ENCODE measurements around the gene UBE2A. TPM values are rescaled to one million over a fixed set of nuclear protein-coding genes. Genes with fewer than 3 reads are reported as not detected.

Gene UBE2A
- total RNA-seq, 6 donors from 2014 or later, result 15.0 to 48.6 (median 40.8) TPM

DNA sequence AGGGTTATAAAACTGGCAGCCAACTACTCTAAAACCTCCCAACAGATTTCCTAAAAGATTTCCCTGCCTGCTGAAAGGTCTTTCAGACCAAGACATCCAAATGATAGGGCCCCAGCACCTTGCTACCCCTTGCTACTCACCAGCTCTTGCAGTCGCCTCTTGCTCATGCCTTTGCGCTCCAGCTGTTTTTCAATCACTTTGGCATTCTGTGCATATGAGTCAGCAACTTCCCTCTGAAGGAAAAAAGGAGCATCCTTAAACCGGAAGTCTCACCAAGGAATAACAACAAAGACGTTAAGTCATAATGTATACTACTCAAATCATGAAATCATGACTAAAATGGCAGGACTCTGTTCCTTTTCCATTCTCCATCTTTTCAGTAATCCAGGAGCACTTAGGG, 33.2 kb upstream of the UBE2A start:
- ATAC-seq (ENCODE audit: low FRiP score in 2 of 2) (no peak), DNase-seq (no peak)
- Histone ChIP-seq H3K36me3 (peaks cover 0 to 5% (median 0%) of the 10 kb centered on the region in 4 donors), H3K27ac (no peak overlapping the region), H3K4me3 (no peak overlapping the region), H3K27me3 (no peaks in the 10 kb centered on the region), H3K9me3 (no peaks in the 10 kb centered on the region), H3K4me1 (no peaks in the 10 kb centered on the region)
- TF ChIP-seq POLR2A (IDR thresholded peaks at IDR 0.05) (no peak), POLR2AphosphoS5 (IDR thresholded peaks at IDR 0.05) (no peak), EP300 (IDR thresholded peaks at IDR 0.05) (no peak)
- TF ChIP-seq, protein P1, sequence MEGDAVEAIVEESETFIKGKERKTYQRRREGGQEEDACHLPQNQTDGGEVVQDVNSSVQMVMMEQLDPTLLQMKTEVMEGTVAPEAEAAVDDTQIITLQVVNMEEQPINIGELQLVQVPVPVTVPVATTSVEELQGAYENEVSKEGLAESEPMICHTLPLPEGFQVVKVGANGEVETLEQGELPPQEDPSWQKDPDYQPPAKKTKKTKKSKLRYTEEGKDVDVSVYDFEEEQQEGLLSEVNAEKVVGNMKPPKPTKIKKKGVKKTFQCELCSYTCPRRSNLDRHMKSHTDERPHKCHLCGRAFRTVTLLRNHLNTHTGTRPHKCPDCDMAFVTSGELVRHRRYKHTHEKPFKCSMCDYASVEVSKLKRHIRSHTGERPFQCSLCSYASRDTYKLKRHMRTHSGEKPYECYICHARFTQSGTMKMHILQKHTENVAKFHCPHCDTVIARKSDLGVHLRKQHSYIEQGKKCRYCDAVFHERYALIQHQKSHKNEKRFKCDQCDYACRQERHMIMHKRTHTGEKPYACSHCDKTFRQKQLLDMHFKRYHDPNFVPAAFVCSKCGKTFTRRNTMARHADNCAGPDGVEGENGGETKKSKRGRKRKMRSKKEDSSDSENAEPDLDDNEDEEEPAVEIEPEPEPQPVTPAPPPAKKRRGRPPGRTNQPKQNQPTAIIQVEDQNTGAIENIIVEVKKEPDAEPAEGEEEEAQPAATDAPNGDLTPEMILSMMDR (IDR thresholded peaks at IDR 0.05), result no peak
- 77 to 83% methylated on average over 4 of the region's 4 CpGs for WGBS, 2 donors

DNA sequence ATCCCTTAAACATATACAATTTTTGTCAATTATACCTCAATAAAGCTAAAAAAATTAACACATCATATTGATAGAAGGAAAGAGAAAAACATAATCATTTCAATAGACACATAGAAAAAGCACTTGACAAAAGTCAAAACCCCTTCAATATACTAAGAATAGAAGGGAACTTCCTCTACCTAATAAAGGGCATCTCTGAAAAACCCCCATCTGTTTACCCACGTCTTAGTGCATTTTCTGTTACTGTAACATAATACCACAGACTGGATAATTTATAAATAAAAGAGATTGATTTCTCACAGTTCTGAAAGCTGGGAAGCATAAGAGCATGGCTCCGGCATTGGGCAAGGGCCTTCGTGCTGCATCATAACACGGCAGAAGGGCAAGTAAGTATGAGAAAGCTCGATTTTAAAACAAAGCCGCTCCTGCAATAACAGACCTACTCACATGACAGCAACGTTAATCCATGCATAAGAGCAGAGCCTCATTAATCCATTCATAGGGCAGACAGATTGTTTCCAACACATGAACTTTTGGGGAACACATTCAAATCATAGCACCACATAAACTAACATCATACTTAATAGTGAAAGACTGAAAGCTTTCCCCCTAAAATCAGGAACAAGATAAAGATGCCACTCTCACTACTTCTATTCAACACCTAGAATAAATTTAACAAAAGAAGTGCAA, 24.9 kb upstream of the UBE2A start:
- DNase-seq (no peak), ATAC-seq (ENCODE audit: low FRiP score in 2 of 2) (no peak)
- H3K36me3 ChIP-seq, result no peaks in the 10 kb centered on the region
- H3K9me3 ChIP-seq, result no peaks in the 10 kb centered on the region
- no peak for TF ChIP-seq POLR2A (IDR thresholded peaks at IDR 0.05)
- TF ChIP-seq, protein P1 (IDR thresholded peaks at IDR 0.05), result no peak
- TF ChIP-seq POLR2AphosphoS5 (IDR thresholded peaks at IDR 0.05), result no peak
- no peak for TF ChIP-seq EP300 (IDR thresholded peaks at IDR 0.05)
- H3K4me1 ChIP-seq, result no peaks in the 10 kb centered on the region
- no peak overlapping the region for H3K27ac ChIP-seq
- H3K27me3 ChIP-seq, result no peaks in the 10 kb centered on the region
- no peak overlapping the region for H3K4me3 ChIP-seq
- WGBS, 2 donors, result 61 to 77% methylated on average over 6 to 7 of the region's 7 CpGs

DNA sequence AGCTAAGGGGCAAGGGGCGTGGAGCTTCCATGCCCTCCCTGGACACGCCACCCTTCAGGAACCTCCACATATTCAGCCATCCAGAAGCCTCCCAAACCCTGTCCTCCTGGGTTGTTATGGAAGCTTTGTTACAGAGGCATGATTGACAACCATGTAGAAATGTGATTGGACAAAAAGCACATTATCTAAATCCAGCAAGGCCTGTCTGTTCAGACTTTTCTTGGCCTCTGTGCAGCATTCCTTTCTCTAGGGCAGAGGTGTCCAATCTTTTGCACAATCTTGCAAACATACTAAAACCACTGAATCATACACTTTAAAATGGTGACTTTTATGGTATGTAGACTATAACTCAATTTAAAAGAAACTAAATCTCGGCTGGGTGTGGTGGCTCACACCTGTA, 21.9 kb upstream of the UBE2A start:
- Histone ChIP-seq H3K4me3 (no peak overlapping the region), H3K36me3 (no peaks in the 10 kb centered on the region), H3K27me3 (no peaks in the 10 kb centered on the region), H3K4me1 (no peaks in the 10 kb centered on the region), H3K27ac (no peak overlapping the region), H3K9me3 (no peaks in the 10 kb centered on the region)
- DNase-seq, result no peak
- ATAC-seq (ENCODE audit: low FRiP score in 2 of 2), result no peak
- 82 to 93% methylated on average over 3 of the region's 3 CpGs for WGBS, 2 donors
- TF ChIP-seq EP300 (IDR thresholded peaks at IDR 0.05), result no peak
- TF ChIP-seq, protein P1 (IDR thresholded peaks at IDR 0.05), result no peak
- TF ChIP-seq POLR2AphosphoS5 (IDR thresholded peaks at IDR 0.05), result no peak
- no peak for TF ChIP-seq POLR2A (IDR thresholded peaks at IDR 0.05)

DNA sequence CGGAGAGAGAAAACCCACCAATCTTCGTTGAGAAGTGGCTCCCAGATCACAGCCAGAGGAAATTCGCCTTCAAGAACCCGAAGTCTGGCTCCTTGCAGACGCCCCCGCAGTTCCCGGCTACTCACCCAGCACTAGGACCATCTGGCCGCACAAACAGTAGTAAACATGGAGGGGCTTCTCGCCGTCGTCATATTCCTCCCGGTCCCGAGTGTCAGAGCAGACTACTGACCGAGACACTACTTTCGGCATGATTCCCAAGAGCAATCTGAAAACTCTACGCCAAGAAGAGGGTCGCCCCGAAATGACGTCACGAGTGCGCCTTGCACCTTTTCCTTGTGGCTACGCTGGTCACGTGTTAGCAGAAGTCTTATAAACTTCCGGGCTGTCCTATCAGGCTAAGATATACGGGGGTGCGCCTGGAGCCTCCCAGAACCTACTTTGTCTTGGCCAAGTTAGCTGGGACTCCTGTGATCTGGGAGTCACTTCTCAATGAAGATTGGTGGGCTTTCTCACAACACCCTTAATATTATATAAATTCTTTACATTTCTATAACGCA, 9.2 kb upstream of the UBE2A start, which contains the start of gene STEEP1:
TSS of gene STEEP1 (minus strand) at position 303 of the 557 bp plus-strand sequence. CDS start at position 249, 54 bp downstream.
- ATAC-seq (ENCODE audit: low FRiP score in 2 of 2) (peak; percentile 88 to 96), DNase-seq (peak in 1 of 2 donors; percentile 90)
- TF ChIP-seq POLR2A (IDR thresholded peaks at IDR 0.05), result peak in 3 of 4 donors; percentile 13 to 47 (median 31)
- TF ChIP-seq EP300 (IDR thresholded peaks at IDR 0.05), result peak in 1 of 4 donors; percentile 77
- peak; percentile 75 to 92 for TF ChIP-seq POLR2AphosphoS5 (IDR thresholded peaks at IDR 0.05)
- TF ChIP-seq, protein P1 (IDR thresholded peaks at IDR 0.05), result no peak
- 0 to 34% methylated on average over 4 to 18 of the region's 27 CpGs for WGBS, 2 donors
- no peaks in the 10 kb centered on the region for H3K27me3 ChIP-seq
- H3K9me3 ChIP-seq, result no peaks in the 10 kb centered on the region
- peak within 1 kb of the TSS; percentile 44 to 65 (median 55) for H3K4me3 ChIP-seq
- peaks cover 0 to 6% (median 1%) of the 10 kb centered on the region in 4 donors for H3K4me1 ChIP-seq
- peak within 1 kb of the TSS; percentile 67 to 81 (median 74) for H3K27ac ChIP-seq
- H3K36me3 ChIP-seq, result no peaks in the 10 kb centered on the region
